Suprapubic skin (tissue), 3 donors: ENCODE data around the gene SEPHS1.

Source experiments
- EP300 ChIP-seq: sonication (generic); formaldehyde crosslinking; IDR thresholded peaks from one replicate; pipeline ENCODE4 v1.6.1; 2017; ENCODE audit warnings: antibody characterized with exemption
- TF ChIP-seq, protein P1 (sequence below), 2 donors: fragments of 200-600 bp in 1 of 2; fragments of 450-650 bp in 1 of 2; sonication (generic) in 1 of 2; IDR thresholded peaks; one replicate each; pipeline ENCODE4 v1.5.1; 2016 to 2019; ENCODE audit warnings: antibody characterized with exemption in 2 of 2, mild to moderate bottlenecking in 1 of 2, moderate library complexity in 1 of 2

- TF ChIP-seq, protein P1, sequence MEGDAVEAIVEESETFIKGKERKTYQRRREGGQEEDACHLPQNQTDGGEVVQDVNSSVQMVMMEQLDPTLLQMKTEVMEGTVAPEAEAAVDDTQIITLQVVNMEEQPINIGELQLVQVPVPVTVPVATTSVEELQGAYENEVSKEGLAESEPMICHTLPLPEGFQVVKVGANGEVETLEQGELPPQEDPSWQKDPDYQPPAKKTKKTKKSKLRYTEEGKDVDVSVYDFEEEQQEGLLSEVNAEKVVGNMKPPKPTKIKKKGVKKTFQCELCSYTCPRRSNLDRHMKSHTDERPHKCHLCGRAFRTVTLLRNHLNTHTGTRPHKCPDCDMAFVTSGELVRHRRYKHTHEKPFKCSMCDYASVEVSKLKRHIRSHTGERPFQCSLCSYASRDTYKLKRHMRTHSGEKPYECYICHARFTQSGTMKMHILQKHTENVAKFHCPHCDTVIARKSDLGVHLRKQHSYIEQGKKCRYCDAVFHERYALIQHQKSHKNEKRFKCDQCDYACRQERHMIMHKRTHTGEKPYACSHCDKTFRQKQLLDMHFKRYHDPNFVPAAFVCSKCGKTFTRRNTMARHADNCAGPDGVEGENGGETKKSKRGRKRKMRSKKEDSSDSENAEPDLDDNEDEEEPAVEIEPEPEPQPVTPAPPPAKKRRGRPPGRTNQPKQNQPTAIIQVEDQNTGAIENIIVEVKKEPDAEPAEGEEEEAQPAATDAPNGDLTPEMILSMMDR (IDR thresholded peaks at IDR 0.05) = no peak
- no peak for TF ChIP-seq EP300
Measured at GRCh38 chr10:13340626-13341376, 7.3 kb downstream of the SEPHS1 start.
